HEK293T (cell line): ENCODE results near the gene SLC38A1.

Experiments
- BHLHE40 ChIP-seq: fragments of 450-650 bp; IDR thresholded peaks from 2 replicates; pipeline ENCODE4 v1.6.1; 2016; ENCODE audit warnings: mild to moderate bottlenecking, moderate library complexity, borderline replicate concordance
- CTBP1 ChIP-seq: fragments of 450-650 bp; IDR thresholded peaks from 2 replicates; pipeline ENCODE4 v1.6.1; 2016; ENCODE audit warnings: borderline replicate concordance
- FOXA1 ChIP-seq: fragments of 450-650 bp; IDR thresholded peaks from 2 replicates; pipeline ENCODE4 v1.6.1; 2016; ENCODE audit warnings: mild to moderate bottlenecking
- FOXK2 ChIP-seq: fragments of 450-650 bp; IDR thresholded peaks from 2 replicates; pipeline ENCODE4 v1.6.1; 2016; ENCODE audit warnings: mild to moderate bottlenecking
- FOXM1 ChIP-seq: fragments of 450-650 bp; IDR thresholded peaks from 2 replicates; pipeline ENCODE4 v1.6.1; 2017; ENCODE audit warnings: mild to moderate bottlenecking, borderline replicate concordance
- L3MBTL2 ChIP-seq: fragments of 450-650 bp; conservative IDR thresholded peaks from 2 replicates; pipeline ENCODE4 v1.6.1; 2016; ENCODE audit warnings: mild to moderate bottlenecking
- PKNOX1 ChIP-seq: fragments of 450-650 bp; IDR thresholded peaks from 2 replicates; pipeline ENCODE4 v1.6.1; 2016
- SP1 ChIP-seq: fragments of 450-650 bp; IDR thresholded peaks from 2 replicates; pipeline ENCODE4 v1.6.1; 2017
- SUZ12 ChIP-seq: fragments of 450-650 bp; IDR thresholded peaks from 2 replicates; pipeline ENCODE4 v1.6.1; 2016; ENCODE audit warnings: mild to moderate bottlenecking
- ZNF384 ChIP-seq: fragments of 450-650 bp; IDR thresholded peaks from 2 replicates; pipeline ENCODE4 v1.6.1; 2016

- TF ChIP-seq SP1 (no peak), SUZ12 (no peak), FOXM1 (no peak), FOXA1 (no peak), BHLHE40 (no peak), FOXK2 (no peak), ZNF384 (no peak), PKNOX1 (no peak), L3MBTL2 (no peak), CTBP1 (no peak)
Measured at GRCh38 chr12:46147144-46147543, 121.7 kb downstream of the SLC38A1 start.
